Activated T-helper 2 cell treated with anti-CD3 and anti-CD28 coated beads, Interferon-gamma antibody, Interleukin-2, Interleukin-4, amounts not matched to agents 10 μg/mL and 5 μg/mL and 100 μg/mL, durations not matched to agents 14 hours and 24 hours and 36 hours (primary cell): ENCODE results near the gene SORL1. TPM values are rescaled to one million over a fixed set of nuclear protein-coding genes. Genes with fewer than 3 reads are reported as not detected.

ENCODE experiments used
- DNase-seq: peaks from one replicate; pipeline ENCODE4 v3.0.0; 2021; ENCODE audit warnings: low spot score
- H3K27ac Mint-ChIP-seq: one replicate; pipeline ENCODE4 v1.8.0; 2021; ENCODE audit warnings: mixed read lengths
- H3K27me3 Mint-ChIP-seq: one replicate; pipeline ENCODE4 v1.8.0; 2021; ENCODE audit warnings: low read depth, mixed read lengths
- H3K36me3 Mint-ChIP-seq: one replicate; pipeline ENCODE4 v1.8.0; 2021; ENCODE audit warnings: low read depth, mixed read lengths
- H3K4me1 Mint-ChIP-seq: one replicate; pipeline ENCODE4 v1.8.0; 2021; ENCODE audit warnings: low read depth, mixed read lengths
- H3K4me3 Mint-ChIP-seq: one replicate; pipeline ENCODE4 v1.8.0; 2021; ENCODE audit warnings: low read depth, mild to moderate bottlenecking, moderate library complexity, mixed read lengths
- H3K9me3 Mint-ChIP-seq: one replicate; pipeline ENCODE4 v1.8.0; 2021; ENCODE audit warnings: mixed read lengths
- intact Hi-C: fragments of 100-400 bp; cut with micrococcal nuclease; formaldehyde crosslinking; loops from one replicate; pipeline ENCODE4 v1.15.1; 2023
- total RNA-seq: library from RNA; stranded (reverse); gene quantifications from 2 replicates; pipeline ENCODE4 v1.2.3, GENCODE V29; 2022

The SORL1 gene
- total RNA-seq, 1 donor from 2014 or later: 20.2 TPM

DNA sequence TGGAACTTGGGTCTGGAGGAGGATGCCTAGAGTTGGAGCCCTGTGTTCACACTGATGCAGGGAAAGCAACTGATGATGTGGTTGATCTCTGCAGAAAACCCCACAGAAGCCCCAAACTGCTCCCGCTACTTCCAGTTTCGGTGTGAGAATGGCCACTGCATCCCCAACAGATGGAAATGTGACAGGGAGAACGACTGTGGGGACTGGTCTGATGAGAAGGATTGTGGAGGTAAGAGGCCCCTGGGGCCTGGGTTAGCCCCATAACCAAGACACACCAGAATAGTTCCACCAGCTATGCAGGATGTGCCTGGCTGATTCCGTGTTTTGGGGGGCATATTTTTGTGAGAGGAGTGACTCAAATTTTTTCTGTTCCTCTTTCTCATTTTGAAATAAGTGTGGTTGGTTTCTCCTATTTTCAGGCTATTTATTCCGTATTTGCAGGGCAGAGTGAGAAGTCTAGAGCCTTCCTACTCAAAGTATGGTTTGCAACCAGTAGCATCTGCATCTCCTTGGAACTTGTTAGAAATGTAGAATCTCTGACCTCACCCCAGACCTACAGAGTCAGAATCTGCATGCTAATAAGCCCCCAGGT, 137.9 kb downstream of the SORL1 start:
- Mint-ChIP-seq H3K9me3 (no peaks in the 10 kb centered on the region), H3K27ac (peak overlapping the region; percentile 51), H3K27me3 (no peaks in the 10 kb centered on the region), H3K4me1 (peaks cover 21% of the 10 kb centered on the region), H3K4me3 (no peak overlapping the region), H3K36me3 (peaks cover 71% of the 10 kb centered on the region)
- no peak for DNase-seq
- intact Hi-C loops: loop anchor here (2.0 kb wide), 2 partner anchors 125 to 139 kb away; no protein-coding TSS in a partner anchor

- H3K27ac Mint-ChIP-seq: peak overlapping the region; percentile 51
- peaks cover 75% of the 10 kb centered on the region for H3K36me3 Mint-ChIP-seq
Measured at GRCh38 chr11:121590772-121591404, 138.8 kb downstream of the SORL1 start.

GRCh38 chr11:121591405-121592033, 139.4 kb downstream of the SORL1 start:
- H3K4me1 Mint-ChIP-seq: peaks cover 21% of the 10 kb centered on the region
- H3K9me3 Mint-ChIP-seq: no peaks in the 10 kb centered on the region
- H3K4me3 Mint-ChIP-seq: no peak overlapping the region
- H3K27me3 Mint-ChIP-seq: no peaks in the 10 kb centered on the region
- H3K36me3 Mint-ChIP-seq: peaks cover 75% of the 10 kb centered on the region
- DNase-seq: peak; percentile 56
- no peak overlapping the region for H3K27ac Mint-ChIP-seq
- intact Hi-C loops: loop anchor here (1.0 to 2.0 kb wide), 4 partner anchors 127 to 342 kb away; no protein-coding TSS in a partner anchor

More at GRCh38 chr11:121590772-121591404, 138.8 kb downstream of the SORL1 start:
- no peaks in the 10 kb centered on the region for H3K27me3 Mint-ChIP-seq
- H3K9me3 Mint-ChIP-seq: no peaks in the 10 kb centered on the region
- no peak overlapping the region for H3K4me3 Mint-ChIP-seq
- intact Hi-C loops: loop anchor here (1.0 to 2.0 kb wide), 4 partner anchors 126 to 342 kb away; no protein-coding TSS in a partner anchor
- peaks cover 21% of the 10 kb centered on the region for H3K4me1 Mint-ChIP-seq
- DNase-seq: no peak

DNA sequence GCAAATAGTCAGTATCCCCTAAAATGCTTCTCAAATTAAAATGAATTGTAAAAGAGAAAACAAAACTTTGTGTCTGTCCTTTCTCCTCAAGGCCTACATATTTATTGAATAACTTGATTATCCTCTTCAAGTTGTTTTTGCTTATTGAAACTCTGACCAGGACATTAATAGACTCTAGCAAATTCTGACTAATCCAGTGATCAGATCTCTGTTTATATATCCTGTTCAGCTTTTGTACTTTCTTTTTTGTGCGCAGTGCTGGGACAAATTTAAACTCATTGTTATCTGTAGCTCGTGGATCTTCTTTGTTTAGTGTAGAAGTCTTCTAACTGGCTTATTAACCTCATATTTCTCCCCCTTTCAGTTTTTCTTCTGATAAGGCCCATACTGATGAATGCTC, 140.6 kb downstream of the SORL1 start:
- no peak overlapping the region for H3K4me3 Mint-ChIP-seq
- intact Hi-C loops: no loop called here

DNA sequence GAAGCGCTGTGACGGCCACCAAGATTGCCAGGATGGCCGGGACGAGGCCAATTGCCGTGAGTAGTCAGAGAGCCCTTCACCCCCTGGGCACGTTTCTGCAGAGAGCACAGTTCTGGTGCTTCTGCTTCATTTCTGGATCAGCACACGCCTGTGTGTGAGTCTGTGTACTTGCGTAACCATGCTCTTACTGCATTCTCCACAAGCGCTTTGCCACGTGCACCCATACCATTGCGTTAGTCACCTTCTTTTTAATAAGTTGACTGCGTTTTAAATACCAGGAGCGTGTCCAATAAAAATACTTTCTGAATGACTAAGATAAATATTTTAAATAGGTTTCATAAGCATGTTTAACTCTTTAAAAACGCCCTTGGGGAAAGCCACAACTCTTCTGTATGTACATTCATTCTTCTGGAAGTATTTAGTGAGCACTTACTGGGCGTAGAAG, 143.6 kb downstream of the SORL1 start:
- no peaks in the 10 kb centered on the region for H3K9me3 Mint-ChIP-seq

More for the DNA sequence above, 140.6 kb downstream of the SORL1 start:
- no peak overlapping the region for H3K27ac Mint-ChIP-seq
- H3K9me3 Mint-ChIP-seq: no peaks in the 10 kb centered on the region
- H3K4me1 Mint-ChIP-seq: peaks cover 21% of the 10 kb centered on the region
- no peaks in the 10 kb centered on the region for H3K27me3 Mint-ChIP-seq
- no peak for DNase-seq
- peaks cover 77% of the 10 kb centered on the region for H3K36me3 Mint-ChIP-seq

DNA sequence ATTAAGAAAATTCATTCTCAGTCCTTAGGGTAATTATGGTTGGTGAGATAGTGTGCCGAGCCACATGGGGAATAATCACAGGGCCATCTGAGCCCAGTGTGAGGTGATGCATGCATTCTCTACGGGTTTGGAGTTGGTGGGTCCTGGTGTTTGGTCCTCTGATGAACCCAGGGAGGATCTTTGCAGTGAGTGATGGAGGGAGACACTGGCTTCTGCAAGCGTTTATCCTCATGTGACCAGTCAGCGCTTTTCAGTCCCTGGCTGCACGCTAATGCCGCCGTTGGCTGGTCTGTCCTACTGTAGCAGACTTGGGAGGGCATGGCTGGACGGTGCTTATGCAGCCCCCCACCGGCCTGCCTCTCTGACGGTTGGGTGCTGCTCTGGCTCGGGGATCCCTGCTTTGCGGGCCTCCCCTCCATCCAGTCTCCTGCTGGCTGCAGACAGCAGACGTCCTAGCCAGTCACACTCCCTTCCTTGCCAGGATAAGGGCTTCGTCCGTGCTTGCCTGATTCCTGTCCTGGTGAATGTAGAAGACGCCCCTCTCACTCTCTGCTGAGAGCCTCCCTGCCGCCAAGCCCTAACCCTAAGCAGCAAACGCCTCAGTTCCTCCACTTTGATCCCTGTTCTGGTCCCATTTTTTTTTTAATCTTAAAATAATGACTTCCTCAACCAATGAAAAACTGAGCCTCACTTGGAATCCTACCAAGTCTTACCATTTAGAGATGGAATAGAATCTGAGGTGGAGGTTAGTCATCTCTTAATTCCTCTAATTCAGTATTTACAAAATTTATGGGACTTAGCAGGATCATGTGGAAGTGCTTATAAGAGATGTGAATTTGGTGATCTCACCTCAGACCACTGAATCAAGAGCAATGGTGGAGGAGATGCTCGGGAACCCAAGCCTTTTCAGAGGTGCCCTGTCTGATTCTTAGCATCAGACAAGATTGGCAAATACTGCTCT, 144.4 kb downstream of the SORL1 start:
- intact Hi-C loops: no loop called here
- Mint-ChIP-seq H3K27ac (no peak overlapping the region), H3K4me3 (no peak overlapping the region), H3K4me1 (no peaks in the 10 kb centered on the region), H3K9me3 (no peaks in the 10 kb centered on the region), H3K27me3 (no peaks in the 10 kb centered on the region), H3K36me3 (peaks cover 69% of the 10 kb centered on the region)
- no peak for DNase-seq

More for the DNA sequence above, 143.6 kb downstream of the SORL1 start:
- intact Hi-C loops: no loop called here
- peaks cover 2% of the 10 kb centered on the region for H3K4me1 Mint-ChIP-seq
- H3K36me3 Mint-ChIP-seq: peaks cover 73% of the 10 kb centered on the region
- H3K4me3 Mint-ChIP-seq: no peak overlapping the region
- DNase-seq: no peak
- no peak overlapping the region for H3K27ac Mint-ChIP-seq
- H3K27me3 Mint-ChIP-seq: no peaks in the 10 kb centered on the region

- H3K4me3 Mint-ChIP-seq: no peak overlapping the region
- no peaks in the 10 kb centered on the region for H3K4me1 Mint-ChIP-seq
- intact Hi-C loops: no loop called here
- no peaks in the 10 kb centered on the region for H3K27me3 Mint-ChIP-seq
- no peaks in the 10 kb centered on the region for H3K9me3 Mint-ChIP-seq
- DNase-seq: no peak
- no peak overlapping the region for H3K27ac Mint-ChIP-seq
- H3K36me3 Mint-ChIP-seq: peaks cover 72% of the 10 kb centered on the region
Measured at GRCh38 chr11:121603316-121603715, 151.2 kb downstream of the SORL1 start.

DNA sequence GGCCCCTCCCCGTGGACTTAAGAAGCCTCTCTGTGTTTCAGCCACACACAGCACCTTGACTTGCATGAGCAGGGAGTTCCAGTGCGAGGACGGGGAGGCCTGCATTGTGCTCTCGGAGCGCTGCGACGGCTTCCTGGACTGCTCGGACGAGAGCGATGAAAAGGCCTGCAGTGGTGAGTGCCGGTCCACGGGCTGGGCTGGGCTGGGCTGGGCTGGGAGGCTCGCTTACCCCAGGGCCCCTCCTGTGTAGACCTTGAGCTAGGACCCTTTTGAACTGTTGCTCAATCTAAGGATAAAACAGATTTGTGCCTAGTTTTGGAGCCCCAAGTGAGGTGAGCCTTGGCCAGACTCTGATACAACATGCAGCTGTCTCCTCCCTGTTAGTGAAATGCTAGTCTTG, 152.0 kb downstream of the SORL1 start:
- intact Hi-C loops: no loop called here
- Mint-ChIP-seq H3K4me3 (no peak overlapping the region), H3K27ac (no peak overlapping the region), H3K36me3 (peaks cover 77% of the 10 kb centered on the region), H3K27me3 (no peaks in the 10 kb centered on the region), H3K4me1 (no peaks in the 10 kb centered on the region), H3K9me3 (no peaks in the 10 kb centered on the region)
- no peak for DNase-seq

DNA sequence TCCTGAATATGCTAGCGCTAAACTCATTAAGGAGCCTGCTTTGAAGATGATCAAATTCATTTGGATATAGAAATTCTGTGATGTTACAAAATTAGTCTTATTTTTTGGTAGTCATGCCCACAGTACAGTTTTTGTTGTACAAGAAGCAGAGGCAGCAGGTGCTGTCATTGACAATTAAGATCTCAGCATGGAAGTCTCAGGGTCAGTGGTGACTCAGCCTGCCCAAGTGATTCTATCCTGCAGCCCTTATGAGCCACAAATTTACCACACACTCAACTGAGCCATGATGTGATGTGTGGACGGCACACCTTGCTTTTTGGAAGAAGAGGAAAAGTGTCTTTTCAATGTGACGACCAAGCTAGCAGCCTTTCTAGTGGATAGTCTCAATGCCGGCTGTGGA, 154.2 kb downstream of the SORL1 start:
- Mint-ChIP-seq H3K27me3 (no peaks in the 10 kb centered on the region), H3K27ac (no peak overlapping the region), H3K36me3 (peaks cover 77% of the 10 kb centered on the region), H3K4me1 (no peaks in the 10 kb centered on the region), H3K4me3 (no peak overlapping the region), H3K9me3 (no peaks in the 10 kb centered on the region)
- intact Hi-C loops: no loop called here
- DNase-seq: no peak

DNA sequence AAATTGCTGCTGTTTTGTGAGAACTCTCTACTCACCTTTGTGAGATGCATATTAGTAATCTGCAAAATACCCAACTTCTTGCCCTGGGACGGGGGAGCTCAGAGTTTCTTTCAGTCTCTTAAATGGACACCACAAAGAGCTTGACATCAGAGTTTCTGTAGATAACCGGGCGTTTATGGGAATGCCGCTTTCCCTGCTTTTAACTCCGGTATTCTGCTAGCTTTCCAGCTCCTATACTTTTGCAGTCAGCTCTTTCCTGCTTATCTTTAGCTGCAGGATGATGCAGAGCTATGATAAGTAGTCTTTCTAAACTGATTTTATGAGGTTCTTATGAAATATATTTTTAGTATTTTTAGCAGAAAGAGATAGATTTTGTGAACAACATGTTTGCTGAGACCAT, 155.2 kb downstream of the SORL1 start:
- intact Hi-C loops: no loop called here
- Mint-ChIP-seq H3K4me3 (no peak overlapping the region), H3K36me3 (peaks cover 70% of the 10 kb centered on the region), H3K9me3 (no peaks in the 10 kb centered on the region), H3K27me3 (no peaks in the 10 kb centered on the region), H3K27ac (no peak overlapping the region), H3K4me1 (no peaks in the 10 kb centered on the region)
- DNase-seq: no peak

- Mint-ChIP-seq H3K4me1 (no peaks in the 10 kb centered on the region), H3K27ac (no peak overlapping the region), H3K27me3 (no peaks in the 10 kb centered on the region), H3K36me3 (peaks cover 59% of the 10 kb centered on the region), H3K9me3 (no peaks in the 10 kb centered on the region), H3K4me3 (no peak overlapping the region)
- DNase-seq: no peak
- intact Hi-C loops: no loop called here
Measured at GRCh38 chr11:121608545-121609098, 156.5 kb downstream of the SORL1 start.

DNA sequence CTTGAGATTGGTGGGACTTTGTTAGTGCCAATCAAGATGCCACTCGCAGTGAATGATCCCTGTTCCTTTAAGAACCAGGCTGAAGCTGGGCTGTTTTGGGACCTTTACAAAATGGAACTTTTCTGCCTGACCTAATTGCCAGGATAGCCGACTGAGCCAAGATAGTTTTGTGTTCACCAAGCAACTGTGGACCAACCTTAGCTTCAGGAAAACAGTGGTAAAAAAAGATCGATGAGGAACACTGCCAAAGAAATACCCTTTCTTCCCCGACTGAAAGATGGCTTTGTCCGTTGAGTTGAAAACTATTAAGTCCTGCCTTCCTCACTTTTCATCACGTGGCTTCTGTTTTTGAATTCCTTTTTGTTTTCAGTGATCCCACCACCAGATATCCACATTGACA, 158.6 kb downstream of the SORL1 start:
- DNase-seq: no peak
- no peak overlapping the region for H3K27ac Mint-ChIP-seq
- no peaks in the 10 kb centered on the region for H3K4me1 Mint-ChIP-seq
- H3K36me3 Mint-ChIP-seq: peaks cover 57% of the 10 kb centered on the region
- H3K4me3 Mint-ChIP-seq: no peak overlapping the region
- intact Hi-C loops: no loop called here
- H3K9me3 Mint-ChIP-seq: no peaks in the 10 kb centered on the region
- no peaks in the 10 kb centered on the region for H3K27me3 Mint-ChIP-seq
